ENCODE results near the gene HMGCLL1. TPM values are rescaled to one million over a fixed set of nuclear protein-coding genes. Genes with fewer than 3 reads are reported as not detected.

The HMGCLL1 gene
- total RNA-seq, 1 donor from 2014 or later: 1.2 TPM

DNA sequence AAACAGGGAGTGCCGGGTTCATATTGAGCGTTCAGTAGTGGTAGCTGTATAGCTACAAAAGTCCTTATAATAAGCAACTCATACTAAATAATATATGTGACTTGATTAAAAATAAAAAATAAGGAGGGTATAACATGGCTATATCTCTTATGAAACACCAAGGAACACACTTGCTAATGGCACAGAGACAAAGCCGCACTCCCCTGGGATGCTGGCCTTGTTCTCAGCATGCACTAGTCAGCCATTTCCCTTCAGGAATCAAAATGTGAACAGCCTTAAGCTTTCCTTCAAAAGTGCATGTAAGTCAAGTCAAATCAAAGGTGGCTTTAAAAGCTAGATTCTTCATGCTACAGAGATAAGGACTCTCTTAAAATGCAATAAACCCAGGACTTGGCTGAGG is 9.4 kb downstream of the HMGCLL1 start:
- intact Hi-C loops (cut with micrococcal nuclease): no loop called here
- H3K9me3 ChIP-seq (replicated peaks): peaks cover 25% of the 10 kb centered on the region
- DNase-seq: peak; percentile 72
- TF ChIP-seq, protein P1, sequence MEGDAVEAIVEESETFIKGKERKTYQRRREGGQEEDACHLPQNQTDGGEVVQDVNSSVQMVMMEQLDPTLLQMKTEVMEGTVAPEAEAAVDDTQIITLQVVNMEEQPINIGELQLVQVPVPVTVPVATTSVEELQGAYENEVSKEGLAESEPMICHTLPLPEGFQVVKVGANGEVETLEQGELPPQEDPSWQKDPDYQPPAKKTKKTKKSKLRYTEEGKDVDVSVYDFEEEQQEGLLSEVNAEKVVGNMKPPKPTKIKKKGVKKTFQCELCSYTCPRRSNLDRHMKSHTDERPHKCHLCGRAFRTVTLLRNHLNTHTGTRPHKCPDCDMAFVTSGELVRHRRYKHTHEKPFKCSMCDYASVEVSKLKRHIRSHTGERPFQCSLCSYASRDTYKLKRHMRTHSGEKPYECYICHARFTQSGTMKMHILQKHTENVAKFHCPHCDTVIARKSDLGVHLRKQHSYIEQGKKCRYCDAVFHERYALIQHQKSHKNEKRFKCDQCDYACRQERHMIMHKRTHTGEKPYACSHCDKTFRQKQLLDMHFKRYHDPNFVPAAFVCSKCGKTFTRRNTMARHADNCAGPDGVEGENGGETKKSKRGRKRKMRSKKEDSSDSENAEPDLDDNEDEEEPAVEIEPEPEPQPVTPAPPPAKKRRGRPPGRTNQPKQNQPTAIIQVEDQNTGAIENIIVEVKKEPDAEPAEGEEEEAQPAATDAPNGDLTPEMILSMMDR (IDR thresholded peaks at IDR 0.05; ENCODE audit: borderline replicate concordance): no peak
- H3K36me3 ChIP-seq: no peaks in the 10 kb centered on the region
- peak overlapping the region; percentile 80 for H3K27ac ChIP-seq (replicated peaks)
- H3K4me3 ChIP-seq: no peak overlapping the region
- H3K4me1 ChIP-seq: peaks cover 4% of the 10 kb centered on the region
- H3K27me3 ChIP-seq (ENCODE audit: low read depth): no peaks in the 10 kb centered on the region

DNA sequence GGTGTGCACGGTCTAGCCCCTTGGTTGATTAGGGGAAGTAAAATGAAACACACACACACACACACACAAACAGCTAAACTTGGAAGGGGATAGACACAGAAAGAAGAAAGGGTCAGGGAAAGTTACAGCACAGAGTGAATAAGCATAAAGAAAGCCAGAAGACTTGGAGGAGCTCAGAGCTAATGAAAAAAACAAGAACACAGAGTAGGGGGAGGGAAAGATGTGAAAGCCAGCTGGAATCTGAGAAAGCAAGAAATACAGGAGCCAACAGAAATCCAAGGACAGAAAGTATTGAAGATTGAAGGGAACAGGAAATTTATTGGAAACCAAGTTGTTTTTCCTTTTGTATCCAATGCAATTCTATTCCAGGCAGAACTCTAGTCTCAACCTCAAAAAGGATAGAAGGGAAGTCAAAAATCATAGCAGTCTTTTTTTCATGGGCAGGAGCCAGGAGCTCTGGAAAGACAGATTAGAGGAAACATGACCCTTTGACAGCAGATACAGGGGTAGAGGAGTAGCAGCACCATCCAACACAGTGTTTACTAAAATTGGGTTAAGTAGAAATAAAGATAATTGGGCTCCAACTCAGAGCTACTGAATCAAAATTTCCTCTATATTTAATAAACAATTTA is 10.1 kb downstream of the HMGCLL1 start:
- no peak for DNase-seq
- peaks cover 18% of the 10 kb centered on the region for H3K9me3 ChIP-seq (replicated peaks)
- H3K27ac ChIP-seq (replicated peaks): peak overlapping the region; percentile 80
- no peaks in the 10 kb centered on the region for H3K36me3 ChIP-seq
- H3K4me1 ChIP-seq: peaks cover 4% of the 10 kb centered on the region
- H3K4me3 ChIP-seq: no peak overlapping the region
- TF ChIP-seq, protein P1 (IDR thresholded peaks at IDR 0.05; ENCODE audit: borderline replicate concordance): no peak
- intact Hi-C loops (cut with micrococcal nuclease): no loop called here
- H3K27me3 ChIP-seq (ENCODE audit: low read depth): no peaks in the 10 kb centered on the region

DNA sequence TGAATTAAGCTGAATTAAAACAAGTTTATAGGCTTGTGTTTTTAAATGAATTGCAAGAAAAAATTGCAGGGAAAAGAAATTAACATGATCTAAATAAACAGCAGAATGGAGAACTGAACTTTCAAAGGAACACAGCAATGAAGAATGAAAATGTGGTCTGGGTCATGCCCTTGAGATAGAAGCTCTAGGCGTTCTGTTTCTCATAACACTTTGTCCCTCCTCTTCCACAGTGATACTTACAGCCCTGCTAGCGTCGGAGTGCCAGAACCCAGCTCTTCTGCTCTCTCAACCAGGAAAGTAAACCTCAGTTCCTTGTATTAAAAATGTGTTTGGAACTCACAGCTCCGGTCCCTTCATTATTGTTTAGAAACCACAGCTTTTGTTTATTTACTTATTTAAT is 11.4 kb downstream of the HMGCLL1 start:
- Histone ChIP-seq H3K4me3 (no peak overlapping the region), H3K36me3 (no peaks in the 10 kb centered on the region), H3K4me1 (peaks cover 4% of the 10 kb centered on the region), H3K9me3 (replicated peaks) (peaks cover 4% of the 10 kb centered on the region), H3K27me3 (ENCODE audit: low read depth) (no peaks in the 10 kb centered on the region), H3K27ac (replicated peaks) (peak overlapping the region; percentile 80)
- intact Hi-C loops (cut with micrococcal nuclease): no loop called here
- TF ChIP-seq, protein P1 (IDR thresholded peaks at IDR 0.05; ENCODE audit: borderline replicate concordance): no peak
- DNase-seq: no peak

DNA sequence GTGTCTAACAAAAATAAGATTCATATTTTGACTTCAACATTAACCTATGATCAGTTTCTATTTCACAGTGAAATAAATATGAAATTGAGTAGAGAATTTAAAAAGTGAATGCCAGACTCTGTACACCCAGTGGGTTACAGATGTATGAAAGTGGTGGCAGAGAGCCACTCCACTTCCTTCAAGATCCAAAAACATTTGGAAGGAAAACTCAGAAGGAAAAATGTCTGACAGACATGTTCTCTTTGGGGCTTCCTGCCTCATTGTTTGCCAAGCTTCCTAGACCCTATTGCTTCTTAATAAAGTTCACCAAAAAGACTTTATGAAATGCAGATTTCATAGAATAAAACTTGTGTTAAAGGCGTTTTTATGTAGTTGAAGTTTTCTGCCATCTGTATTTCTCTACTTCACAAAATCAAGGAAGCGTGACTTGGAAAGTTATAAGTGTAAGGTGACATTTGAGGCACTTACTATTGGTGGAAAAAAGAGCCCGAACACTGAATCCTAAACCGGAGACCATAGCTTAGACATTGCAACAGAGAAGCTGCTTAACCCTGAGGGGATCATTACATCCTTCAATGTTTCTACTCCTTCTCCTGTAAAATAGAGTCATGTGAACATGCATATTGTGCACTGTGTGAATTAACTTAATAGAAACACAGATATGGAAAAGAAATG is 12.8 kb downstream of the HMGCLL1 start:
- TF ChIP-seq, protein P1 (IDR thresholded peaks at IDR 0.05; ENCODE audit: borderline replicate concordance): no peak
- Histone ChIP-seq H3K9me3 (replicated peaks) (no peaks in the 10 kb centered on the region), H3K27ac (replicated peaks) (peak overlapping the region; percentile 80), H3K36me3 (no peaks in the 10 kb centered on the region), H3K4me1 (peaks cover 4% of the 10 kb centered on the region), H3K27me3 (ENCODE audit: low read depth) (no peaks in the 10 kb centered on the region), H3K4me3 (no peak overlapping the region)
- DNase-seq: no peak
- intact Hi-C loops (cut with micrococcal nuclease): no loop called here

DNA sequence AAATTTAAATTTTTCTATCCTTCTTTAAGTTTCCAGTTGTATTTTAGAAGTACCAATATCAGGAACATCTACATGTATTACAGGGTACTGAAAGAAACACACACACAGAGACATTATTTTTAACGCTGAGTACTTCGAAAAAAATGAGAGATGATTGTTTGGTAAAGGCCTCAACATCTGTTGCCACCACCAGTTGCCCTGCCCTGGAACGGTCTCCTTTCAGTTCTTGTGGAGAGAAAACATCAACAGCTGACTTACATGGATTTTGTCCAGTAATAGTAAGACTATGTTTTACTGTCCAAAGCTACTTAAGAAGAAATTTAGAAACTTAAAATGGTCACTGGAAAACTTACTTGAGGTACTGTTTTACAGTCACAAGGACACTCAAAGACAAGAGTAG is 16.7 kb downstream of the HMGCLL1 start:
- peak; percentile 17 for DNase-seq
- Histone ChIP-seq H3K9me3 (replicated peaks) (no peaks in the 10 kb centered on the region), H3K27me3 (ENCODE audit: low read depth) (no peaks in the 10 kb centered on the region), H3K4me3 (no peak overlapping the region), H3K27ac (replicated peaks) (peak overlapping the region; percentile 15), H3K4me1 (peaks cover 1% of the 10 kb centered on the region), H3K36me3 (no peaks in the 10 kb centered on the region)
- intact Hi-C loops (cut with micrococcal nuclease): no loop called here
- TF ChIP-seq, protein P1 (IDR thresholded peaks at IDR 0.05; ENCODE audit: borderline replicate concordance): no peak
